Endothelial cell of umbilical vein (primary cell): ENCODE measurements around the gene KLHL18. TPM values are rescaled to one million over a fixed set of nuclear protein-coding genes. Genes with fewer than 3 reads are reported as not detected.

Experiments used
- BruUV-seq: library from RNA; stranded (reverse); fragments of 400-500 nt; replicated peaks from 2 replicates; lab custom pipeline; 2021; lab: Mats Ljungman, UMichigan
- CTCF ChIA-PET: fragments of 300-600, 350-600 bp; sonication (Branson Sonifier 250); formaldehyde crosslinking; loops from one replicate; lab custom pipeline; 2021; ENCODE audit warnings: antibody characterized with exemption, inconsistent platforms; lab: Charles Lee
- POLR2A ChIA-PET: fragments of 300-600, 350-600 bp; sonication (Branson Sonifier 250); formaldehyde crosslinking; loops from one replicate; lab custom pipeline; 2021; ENCODE audit warnings: antibody characterized with exemption, inconsistent platforms; lab: Charles Lee
- DNase-seq: peaks from one replicate; pipeline ENCODE4 v3.0.0-alpha.2; 2011; ENCODE audit warnings: low read depth, low spot score
- FAIRE-seq: peaks from 2 replicates; lab custom pipeline; 2011; peaks lifted over from hg19 to GRCh38; lab: Jason Lieb, UNC
- H2AFZ ChIP-seq: 2 replicates; pipeline ENCODE4 v1.6.0; 2012; ENCODE audit warnings: low read depth, low read length, control low read depth, inconsistent platforms
- H3K27ac ChIP-seq: 2 replicates; pipeline ENCODE4 v1.5.1; 2011; ENCODE audit warnings: low read depth, mild to moderate bottlenecking, control low read depth, low read length, moderate library complexity; ENCODE audit not compliant: insufficient read depth
- H3K27me3 ChIP-seq, 2 experiments: 2 replicates each; pipeline versions ENCODE4 v1.6.0 to v1.6.1; 2011; ENCODE audit warnings: low read length in 2 of 2, mixed read lengths in 1 of 2; ENCODE audit not compliant: control insufficient read depth in 2 of 2, insufficient read depth in 2 of 2
- H3K36me3 ChIP-seq, 2 experiments: 2 replicates in 1 of 2; 3 replicates in 1 of 2; pipeline ENCODE4 v1.5.1; 2011; ENCODE audit warnings: low read length in 2 of 2, mild to moderate bottlenecking in 1 of 2, moderate library complexity in 1 of 2; ENCODE audit not compliant: control insufficient read depth in 2 of 2, insufficient read depth in 2 of 2; ENCODE audit errors: extremely low read depth in 1 of 2
- H3K4me1 ChIP-seq: 3 replicates; pipeline ENCODE4 v1.5.1; 2011; ENCODE audit warnings: mild to moderate bottlenecking, low read length; ENCODE audit not compliant: control insufficient read depth, insufficient read depth; ENCODE audit errors: extremely low read depth
- H3K4me2 ChIP-seq: 2 replicates; pipeline ENCODE4 v1.6.1; 2011; ENCODE audit warnings: low read length, control low read depth, mixed read lengths; ENCODE audit not compliant: insufficient read depth
- H3K4me3 ChIP-seq, 3 experiments: fragments of 200-600 bp in 1 of 3; sonication (generic), shearing (Covaris generic) in 1 of 3; replicated peaks in 1 of 3; 2 replicates each; pipeline ENCODE4 v1.5.1; 2011 to 2016; ENCODE audit warnings: control low read depth in 3 of 3, low read length in 3 of 3, mild to moderate bottlenecking in 2 of 3, inconsistent platforms in 1 of 3, low read depth in 1 of 3, moderate library complexity in 1 of 3; ENCODE audit not compliant: insufficient read depth in 1 of 3
- H3K79me2 ChIP-seq: 2 replicates; pipeline ENCODE4 v1.6.0; 2012; ENCODE audit warnings: low read length, inconsistent platforms; ENCODE audit not compliant: control insufficient read depth, insufficient read depth
- H3K9ac ChIP-seq: replicated peaks from 2 replicates; pipeline ENCODE3; 2011; ENCODE audit warnings: low read length, control low read depth; ENCODE audit not compliant: insufficient read depth; ENCODE audit errors: extremely low read depth
- H3K9me1 ChIP-seq: replicated peaks from 3 replicates; pipeline ENCODE4 v1.6.0; 2011; ENCODE audit warnings: mild to moderate bottlenecking, low read length; ENCODE audit not compliant: control insufficient read depth, insufficient read depth; ENCODE audit errors: extremely low read depth
- H3K9me3 ChIP-seq: replicated peaks from 2 replicates; pipeline ENCODE4 v1.5.1; 2012; ENCODE audit warnings: low read length, inconsistent platforms; ENCODE audit not compliant: control insufficient read depth, insufficient read depth
- H4K20me1 ChIP-seq: replicated peaks from 2 replicates; pipeline ENCODE3; 2011; ENCODE audit warnings: mild to moderate bottlenecking, low read length; ENCODE audit not compliant: control insufficient read depth, insufficient read depth; ENCODE audit errors: extremely low read depth
- CTCF ChIP-seq, 2 donors: IDR thresholded peaks; 1 replicate in 1 of 2; 2 replicates in 1 of 2; pipeline ENCODE4 v1.5.1; 2011; ENCODE audit warnings: low read length in 2 of 2, mild to moderate bottlenecking in 2 of 2, moderate library complexity in 2 of 2, control low read depth in 1 of 2, inconsistent platforms in 1 of 2, low read depth in 1 of 2; ENCODE audit not compliant: insufficient read depth in 1 of 2; ENCODE audit errors: extremely low read depth in 1 of 2
- EZH2 ChIP-seq: IDR thresholded peaks from 2 replicates; pipeline ENCODE4 v1.6.1; 2012; ENCODE audit warnings: borderline replicate concordance, low read depth, mild to moderate bottlenecking, moderate library complexity, low read length, inconsistent platforms; ENCODE audit not compliant: severe bottlenecking
- FOS ChIP-seq: IDR thresholded peaks from 2 replicates; pipeline ENCODE4 v1.6.1; 2011; ENCODE audit warnings: mild to moderate bottlenecking, low read length, moderate library complexity, borderline replicate concordance; ENCODE audit not compliant: insufficient read depth
- GATA2 ChIP-seq: IDR thresholded peaks from 2 replicates; pipeline ENCODE4 v1.7.0; 2011; ENCODE audit warnings: low read depth, mild to moderate bottlenecking, moderate library complexity, mixed read lengths, low read length; ENCODE audit not compliant: insufficient read length, insufficient read depth
- JUN ChIP-seq: IDR thresholded peaks from 2 replicates; pipeline ENCODE4 v1.6.1; 2011; ENCODE audit warnings: borderline replicate concordance, low read depth; ENCODE audit not compliant: insufficient read length, insufficient read depth
- MYC ChIP-seq: IDR thresholded peaks from one replicate; pipeline ENCODE4 v1.6.1; 2011; ENCODE audit warnings: mild to moderate bottlenecking, low read depth, low read length
- POLR2A ChIP-seq: IDR thresholded peaks from 2 replicates; pipeline ENCODE4 v1.6.1; 2012; ENCODE audit warnings: low read depth, mild to moderate bottlenecking, control low read depth, low read length
- POLR2AphosphoS5 ChIP-seq: IDR thresholded peaks from 2 replicates; pipeline ENCODE4 v1.6.1; 2012; ENCODE audit warnings: low read depth, mild to moderate bottlenecking, control low read depth, low read length, moderate library complexity; ENCODE audit not compliant: insufficient read depth
- dilution Hi-C: fragments of 300-500 bp; cut with MboI; formaldehyde crosslinking; loops from one replicate; pipeline ENCODE4 v1.15.0; 2019; ENCODE audit warnings: low sequenced_read_pairs; ENCODE audit not compliant: extremely low pct_ligation_motif_present
- intact Hi-C: fragments of 100-400 bp; cut with micrococcal nuclease; formaldehyde crosslinking; loops from one replicate; pipeline ENCODE4 v1.10.0; 2022
- polyA plus RNA-seq, 4 experiments: library from polyadenylated mRNA; depleted of rRNA in 3 of 4; stranded (reverse) in 3 of 4; unstranded in 1 of 4; fragments of >200 nt; gene quantifications; 2 replicates each; pipeline versions ENCODE4 v1.2.1 to v1.2.3, GENCODE V29; 2011 to 2012; ENCODE audit warnings: missing spikeins in 1 of 4
- total RNA-seq: library from RNA; stranded (reverse); gene quantifications from 2 replicates; pipeline ENCODE4 v1.2.3, GENCODE V29; 2021
- TF ChIP-seq, protein P1 (sequence below): IDR thresholded peaks from 2 replicates; pipeline ENCODE4 v1.6.1; 2011; ENCODE audit not compliant: insufficient read depth, insufficient read length

The KLHL18 gene
- total and polyA plus RNA-seq, 2 donors (not counting 3 experiments of a cell fraction or from before 2014, with no cell fraction given), result 43.4 to 58.1 TPM

- ChIA-PET POLR2A (no interaction called here), CTCF (interaction anchor here (1.0 to 2.2 kb wide), 10 partner anchors 9 to 243 kb away, joined by 3 to 18 read pairs (median 6); partner anchors contain the start of gene SETD2)
- Histone ChIP-seq H3K9ac (no peak overlapping the region), H3K36me3 (peaks cover 0 to 2% of the 10 kb centered on the region in 2 experiments), H3K27me3 (no peaks in the 10 kb centered on the region), H3K27ac (no peak overlapping the region), H4K20me1 (no peaks in the 10 kb centered on the region), H3K4me3 (no peak overlapping the region), H3K9me1 (no peaks in the 10 kb centered on the region), H3K4me2 (no peak overlapping the region), H2AFZ (no peak overlapping the region), H3K79me2 (peaks cover 8% of the 10 kb centered on the region), H3K9me3 (no peaks in the 10 kb centered on the region), H3K4me1 (peaks cover 11% of the 10 kb centered on the region)
- dilution Hi-C loops, result no loop called here
- no TSS peak for BruUV-seq
- intact Hi-C loops, result no loop called here
- FAIRE-seq (no peak), DNase-seq (no peak)
- TF ChIP-seq, protein P1, sequence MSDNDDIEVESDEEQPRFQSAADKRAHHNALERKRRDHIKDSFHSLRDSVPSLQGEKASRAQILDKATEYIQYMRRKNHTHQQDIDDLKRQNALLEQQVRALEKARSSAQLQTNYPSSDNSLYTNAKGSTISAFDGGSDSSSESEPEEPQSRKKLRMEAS, result no peak
- no peak for TF ChIP-seq FOS
- no peak for TF ChIP-seq POLR2A
- TF ChIP-seq MYC, result no peak
- no peak for TF ChIP-seq CTCF (IDR thresholded peaks at IDR 0.05; ENCODE audit: extremely low read depth in 1 of 2, insufficient read depth in 1 of 2, low read depth in 1 of 2, low read length in 2 of 2)
- TF ChIP-seq GATA2, result no peak
- no peak for TF ChIP-seq EZH2
- no peak for TF ChIP-seq JUN
- no peak for TF ChIP-seq POLR2AphosphoS5
These were observed 30.8 kb downstream of the KLHL18 start for GRCh38 chr3:47313341-47314055.
